PC-9 (cell line): ENCODE data around the gene HPS3.

ENCODE experiments used
- CTCF ChIP-seq: fragments of 200-600 bp; sonication (generic); conservative IDR thresholded peaks from 2 replicates; pipeline ENCODE4 v1.6.1; 2017; ENCODE audit warnings: mixed run types, antibody characterized with exemption, mild to moderate bottlenecking, moderate library complexity
- EZH2 ChIP-seq: fragments of 200-600 bp; sonication (generic); IDR thresholded peaks from 2 replicates; pipeline ENCODE4 v1.8.0; 2017; ENCODE audit warnings: antibody characterized with exemption, low read depth

GRCh38 chr3:149087208-149087607 lies 42.2 kb upstream of the HPS3 start:
- TF ChIP-seq EZH2 (no peak), CTCF (no peak)
